Stimulated activated CD4-positive, alpha-beta T cell treated with anti-CD3 and anti-CD28 coated beads, Interleukin-4, amount 100 ng/mL, for 1 hour (primary cell): ENCODE data around the gene AGAP2.
"Not testable (repeated sequence)": the region's sequence is repeated elsewhere in the genome, so short reads cannot be mapped to it uniquely, and the experiment has no call there.

Source experiments
- DNase-seq: peaks from one replicate; pipeline ENCODE4 v3.0.0-alpha.2; 2020

Gene AGAP2

GRCh38 chr12:57735198-57735855 lies 3.2 kb downstream of the AGAP2 start:
- no peak for DNase-seq

DNA sequence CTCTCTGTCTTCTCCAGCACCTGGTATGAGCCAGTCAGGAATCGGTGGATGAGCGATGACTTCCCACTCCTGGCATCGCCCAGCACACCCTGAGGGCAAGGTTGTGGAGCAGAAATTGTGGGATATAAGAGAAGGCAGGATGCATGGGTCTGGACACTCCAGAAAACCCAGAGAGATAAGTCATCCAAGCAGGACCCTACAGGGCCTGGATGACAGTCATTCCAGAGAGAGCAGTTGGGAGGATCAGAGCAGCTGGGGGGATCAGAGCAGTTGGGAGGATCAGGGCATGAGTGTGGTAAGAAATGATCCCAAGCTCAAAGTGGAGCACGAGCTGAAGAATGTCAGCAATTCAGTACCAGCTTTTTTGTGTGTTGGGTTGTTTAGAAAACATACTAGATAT lies 4.0 kb downstream of the AGAP2 start:
- DNase-seq: no peak

GRCh38 chr12:57733928-57734327 lies 4.6 kb downstream of the AGAP2 start:
- no peak for DNase-seq

GRCh38 chr12:57732726-57733593 lies 5.6 kb downstream of the AGAP2 start:
- DNase-seq: no peak

- DNase-seq: no peak
Measured at GRCh38 chr12:57732270-57732669, 6.3 kb downstream of the AGAP2 start.

GRCh38 chr12:57731411-57732080 lies 7.0 kb downstream of the AGAP2 start:
- DNase-seq: no peak

- DNase-seq: no peak
Measured at GRCh38 chr12:57730336-57731067, 8.0 kb downstream of the AGAP2 start.

- no peak for DNase-seq
Measured at GRCh38 chr12:57729321-57729844, 9.2 kb downstream of the AGAP2 start.

DNA sequence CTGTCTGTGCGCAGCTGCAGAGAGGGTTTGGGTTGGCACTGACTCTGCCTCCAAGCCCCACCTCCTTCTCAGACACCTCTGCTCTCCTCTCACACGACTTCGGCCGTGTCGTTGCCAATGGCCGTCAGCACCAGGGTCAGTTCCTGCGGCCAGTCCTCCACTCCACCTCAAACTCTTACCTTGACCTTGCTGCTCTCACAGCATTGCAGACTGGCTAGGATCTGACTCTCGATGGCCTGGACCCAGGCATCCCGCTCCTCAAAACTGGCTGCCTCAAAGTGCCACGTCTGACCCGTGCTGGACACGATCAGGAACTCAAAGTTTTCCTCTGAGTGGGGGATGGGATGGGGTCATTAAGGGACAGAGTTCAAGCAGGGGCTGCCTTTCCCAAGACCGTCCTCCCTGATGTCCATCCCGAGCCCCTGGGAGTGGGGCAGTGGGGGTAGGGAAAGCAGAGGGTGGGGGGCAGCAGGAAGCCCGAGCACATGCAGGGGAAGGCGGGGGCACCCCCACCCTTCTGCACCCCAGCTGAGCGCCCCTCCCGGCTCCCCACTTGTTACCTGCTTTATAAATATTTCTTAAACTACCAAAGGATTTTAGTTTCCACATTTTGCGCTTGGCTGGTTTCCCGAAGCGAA lies 10.7 kb downstream of the AGAP2 start:
- DNase-seq: no peak

DNA sequence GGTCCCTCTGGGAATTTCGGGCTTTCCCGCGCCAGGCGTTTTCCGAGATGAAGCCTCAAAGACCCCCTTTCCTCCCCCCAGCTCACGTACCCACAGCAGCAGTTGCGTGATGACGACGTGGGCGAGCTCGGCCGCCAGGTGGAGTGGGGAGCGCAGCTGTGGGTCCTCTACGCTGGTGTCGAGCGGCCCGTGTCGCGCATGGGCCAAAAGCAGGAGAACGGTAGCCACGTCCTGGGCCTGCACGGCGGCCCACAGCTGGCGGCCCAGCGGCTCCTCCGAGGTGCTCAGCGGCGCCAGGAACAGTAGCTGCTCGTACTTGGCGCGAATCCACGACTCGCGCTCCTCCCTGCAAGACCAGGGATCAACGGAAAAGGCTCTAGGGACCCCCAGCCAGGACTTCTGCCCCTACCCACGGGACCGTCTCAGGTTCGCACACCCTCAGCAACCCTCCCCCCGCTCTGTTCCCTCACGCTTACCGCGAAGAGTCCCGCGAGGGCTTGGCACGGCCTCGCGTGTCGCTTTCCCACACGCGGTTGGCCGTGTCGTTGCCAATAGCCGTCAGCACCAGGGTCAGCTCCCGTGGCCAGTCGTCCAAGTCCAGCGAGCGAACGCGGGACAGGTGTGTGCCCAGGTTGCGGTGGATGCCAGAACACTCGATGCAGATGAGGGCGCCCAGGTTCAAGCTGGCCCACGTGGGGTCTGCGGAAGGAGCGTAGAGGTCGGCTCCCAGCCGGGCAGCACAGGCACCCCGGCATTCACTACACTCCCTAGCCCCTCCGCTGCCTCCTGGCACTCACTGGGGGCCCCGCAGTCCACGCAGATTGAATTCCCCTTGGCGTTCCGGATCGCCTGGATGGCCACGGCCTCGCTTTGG lies 11.4 kb downstream of the AGAP2 start:
- DNase-seq: no peak

GRCh38 chr12:57726151-57726883 lies 12.2 kb downstream of the AGAP2 start:
- no peak for DNase-seq

- no peak for DNase-seq
Measured at GRCh38 chr12:57725851-57726150, 12.7 kb downstream of the AGAP2 start.

GRCh38 chr12:57724936-57725740 lies 13.4 kb downstream of the AGAP2 start:
- no peak for DNase-seq

DNA sequence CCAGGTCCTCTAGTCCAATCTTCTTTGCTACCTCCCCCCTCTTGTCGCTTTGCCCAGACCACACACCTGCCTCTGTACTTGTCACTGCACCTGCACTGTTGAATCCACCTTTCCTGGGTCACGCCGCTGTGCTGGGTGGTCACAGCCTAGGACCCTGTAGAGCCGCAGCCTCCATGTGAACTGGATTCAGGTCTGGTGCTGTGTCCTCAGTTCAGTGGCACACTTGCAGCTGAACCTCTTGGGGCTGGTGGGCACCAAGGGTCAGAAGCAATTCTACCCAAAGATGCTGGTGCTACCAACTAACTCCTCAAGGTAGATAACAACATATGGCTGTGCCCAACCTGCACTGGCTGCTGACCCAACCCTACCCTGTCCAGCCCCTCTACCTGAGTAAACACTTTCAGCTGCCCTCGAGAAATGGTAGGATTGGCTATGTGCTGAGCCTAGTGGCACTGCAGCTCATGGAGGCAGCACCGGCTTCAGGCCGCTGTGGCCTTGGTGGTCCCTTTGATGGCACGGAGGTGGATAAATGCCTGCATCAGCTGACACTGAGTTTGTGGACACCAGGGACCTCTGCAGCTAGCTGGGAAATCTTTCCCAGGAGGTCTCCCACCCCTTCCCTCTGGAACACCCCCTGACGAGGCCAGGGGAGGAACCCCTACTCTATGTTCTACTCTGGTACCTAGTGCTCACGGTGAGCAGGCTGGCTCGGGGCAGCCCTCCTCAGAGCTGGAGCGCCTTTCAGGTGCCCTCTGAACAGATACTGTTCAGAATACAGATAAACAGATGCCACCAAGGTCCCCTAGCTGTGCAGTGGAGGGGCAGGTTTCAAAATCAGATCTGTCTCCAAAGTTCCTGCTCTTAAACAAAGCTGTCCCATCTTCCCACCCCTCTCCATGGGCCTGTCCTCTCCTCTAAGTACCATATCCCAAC lies 14.3 kb downstream of the AGAP2 start:
- DNase-seq: no peak

GRCh38 chr12:57723630-57723962 lies 14.9 kb downstream of the AGAP2 start:
- DNase-seq: no peak

DNA sequence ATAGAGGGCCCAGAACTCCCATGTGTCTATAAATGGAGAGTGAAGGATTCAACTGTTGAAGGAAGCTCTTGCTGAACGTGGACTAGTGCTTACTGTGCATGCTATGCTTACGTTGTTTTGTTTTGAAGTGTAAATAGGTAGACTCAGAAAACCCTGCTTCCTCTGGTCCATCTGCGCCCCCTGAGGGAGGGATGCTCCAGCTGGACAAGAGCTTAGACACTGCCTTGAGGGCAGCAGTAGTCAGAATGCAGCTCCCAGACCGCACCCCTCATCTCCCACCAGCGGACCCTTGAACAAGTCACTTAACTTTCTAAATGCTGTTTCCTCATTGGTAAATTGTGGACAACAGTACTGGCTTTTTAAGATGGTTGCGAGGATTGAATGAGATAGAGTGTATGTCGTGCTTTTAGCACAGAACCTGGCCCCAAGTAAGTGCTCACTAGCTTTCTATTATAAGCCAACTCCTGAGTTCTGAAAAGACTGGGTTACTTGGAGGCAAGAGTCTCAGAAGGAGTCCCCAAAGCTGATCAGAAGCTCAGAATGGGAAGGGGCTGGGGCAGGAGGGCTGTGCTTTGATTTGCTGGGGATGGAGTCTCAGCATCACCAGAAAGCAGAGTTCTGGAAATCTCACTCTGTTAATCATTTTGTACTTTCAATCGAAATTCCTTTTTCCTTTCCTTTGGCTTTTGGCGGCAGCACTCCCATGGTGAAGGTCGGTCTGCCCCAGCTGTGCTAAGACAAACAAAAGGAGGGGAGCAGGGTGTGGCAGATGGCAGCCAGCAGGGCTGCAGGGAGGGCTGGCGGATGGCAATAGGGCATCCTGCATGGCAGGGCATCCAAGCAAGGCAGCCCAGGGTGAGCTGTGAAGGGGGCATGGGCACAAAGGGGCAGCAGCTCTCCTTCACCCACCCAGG lies 15.6 kb downstream of the AGAP2 start:
- no peak for DNase-seq

DNA sequence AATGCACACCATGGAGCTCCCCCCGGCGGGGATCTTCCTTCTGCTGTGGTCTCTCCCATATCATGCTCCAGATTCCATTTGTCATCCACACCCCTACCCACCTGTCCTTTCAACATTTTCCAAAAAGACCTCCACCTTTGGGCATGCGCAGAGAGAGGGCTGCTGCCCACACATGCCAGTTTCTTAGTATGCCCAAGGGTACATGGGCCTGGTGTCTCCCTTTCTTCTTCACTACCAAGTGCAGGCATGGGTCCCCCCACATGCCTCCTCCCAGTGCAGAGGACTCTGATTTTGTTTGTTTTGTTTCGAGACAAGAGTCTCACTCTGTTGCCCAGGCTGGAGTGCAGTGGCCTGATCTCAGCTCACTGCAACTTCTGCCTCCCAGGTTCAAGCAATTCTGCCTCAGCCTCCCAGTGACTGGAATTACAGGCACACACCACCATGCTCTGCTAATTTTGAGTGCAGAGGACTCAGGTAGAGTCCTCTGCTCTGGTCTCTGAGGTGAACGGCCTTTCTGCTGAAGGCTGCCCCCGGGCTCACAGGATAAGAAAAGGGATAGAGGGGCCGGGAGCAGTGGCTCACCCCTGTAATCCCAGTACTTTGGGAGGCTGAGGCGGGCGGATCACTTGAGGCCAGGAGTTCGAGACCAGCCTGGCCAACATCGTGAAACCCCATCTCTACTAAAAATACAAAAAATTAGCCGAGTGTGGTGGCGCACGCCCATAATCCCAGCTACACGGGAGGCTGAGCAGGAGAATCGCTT lies 16.5 kb downstream of the AGAP2 start:
- DNase-seq: not testable (repeated sequence)
